WERI-Rb-1 (cell line): ENCODE data around the gene PRPH2.

Experiments used
- DNase-seq: peaks from one replicate; pipeline ENCODE4 v3.0.0-alpha.2; 2020
- H3K27ac ChIP-seq: fragments of 250-450 bp; sonication (Bioruptor Pico); 2 replicates; pipeline ENCODE4 v1.5.1; 2020; ENCODE audit warnings: mild to moderate bottlenecking, moderate library complexity
- H3K27me3 ChIP-seq: fragments of 250-450 bp; sonication (Bioruptor Pico); 2 replicates; pipeline ENCODE4 v1.5.1; 2021; ENCODE audit warnings: mild to moderate bottlenecking, low read depth, moderate library complexity; ENCODE audit not compliant: insufficient read depth, severe bottlenecking
- H3K36me3 ChIP-seq: fragments of 250-450 bp; sonication (Bioruptor Pico); 2 replicates; pipeline ENCODE4 v1.5.1; 2020; ENCODE audit warnings: mild to moderate bottlenecking, moderate library complexity
- H3K4me3 ChIP-seq: 2 replicates; pipeline ENCODE4 v1.5.1; 2011; ENCODE audit warnings: low read depth, mild to moderate bottlenecking, control low read depth, low read length
- H3K9me3 ChIP-seq: fragments of 250-450 bp; sonication (Bioruptor Pico); 2 replicates; pipeline ENCODE4 v1.5.1; 2021; ENCODE audit warnings: mild to moderate bottlenecking, moderate library complexity; ENCODE audit not compliant: severe bottlenecking
- CTCF ChIP-seq: IDR thresholded peaks from 2 replicates; pipeline ENCODE4 v1.5.1; 2011; ENCODE audit warnings: low read depth, mild to moderate bottlenecking, control low read depth, inconsistent platforms, low read length

The PRPH2 gene

GRCh38 chr6:42726026-42726425, 3.6 kb upstream of the PRPH2 start:
- H3K9me3 ChIP-seq, result no peaks in the 10 kb centered on the region
- peak overlapping the region; percentile 76 for H3K27ac ChIP-seq
- H3K27me3 ChIP-seq, result no peaks in the 10 kb centered on the region
- DNase-seq, result no peak
- peak overlapping the region; percentile 60 for H3K4me3 ChIP-seq
- no peak for TF ChIP-seq CTCF
- peaks cover 14% of the 10 kb centered on the region for H3K36me3 ChIP-seq

DNA sequence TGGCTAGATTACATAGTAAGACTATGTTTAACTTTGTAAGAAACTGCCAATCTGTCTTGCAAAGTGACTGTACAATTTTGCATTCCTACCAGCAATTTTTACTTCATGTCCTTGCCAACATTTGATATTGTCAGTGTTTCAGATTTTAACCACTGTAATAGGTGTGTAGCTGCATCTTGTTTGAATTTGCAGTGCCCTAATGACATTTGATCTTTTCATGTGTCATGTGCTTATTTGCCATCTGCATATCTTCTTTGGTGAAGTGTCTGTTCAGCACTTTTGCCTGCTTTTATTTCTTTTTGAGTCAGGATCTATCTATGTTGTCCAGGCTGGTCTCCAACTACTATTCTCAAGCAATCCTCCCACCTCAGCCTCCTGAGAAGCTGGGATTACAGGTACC, 2.4 kb upstream of the PRPH2 start:
- H3K9me3 ChIP-seq, result no peaks in the 10 kb centered on the region
- no peak for DNase-seq
- H3K27me3 ChIP-seq, result no peaks in the 10 kb centered on the region
- H3K27ac ChIP-seq, result no peak overlapping the region
- peaks cover 15% of the 10 kb centered on the region for H3K36me3 ChIP-seq
- no peak for TF ChIP-seq CTCF
- no peak overlapping the region for H3K4me3 ChIP-seq

- peak; percentile 29; the same call in 1 of the 2 replicates for TF ChIP-seq CTCF
- no peak for DNase-seq
- H3K27me3 ChIP-seq, result no peaks in the 10 kb centered on the region
Measured at GRCh38 chr6:42720739-42721138, 1.7 kb downstream of the PRPH2 start.

GRCh38 chr6:42715871-42716270, 6.5 kb downstream of the PRPH2 start:
- Histone ChIP-seq H3K27me3 (no peaks in the 10 kb centered on the region), H3K4me3 (no peak overlapping the region), H3K9me3 (peaks cover 14% of the 10 kb centered on the region), H3K27ac (no peak overlapping the region), H3K36me3 (peaks cover 15% of the 10 kb centered on the region)
- TF ChIP-seq CTCF, result no peak
- no peak for DNase-seq

More at GRCh38 chr6:42720739-42721138, 1.7 kb downstream of the PRPH2 start:
- Histone ChIP-seq H3K9me3 (no peaks in the 10 kb centered on the region), H3K4me3 (no peak overlapping the region), H3K27ac (peak overlapping the region; percentile 54), H3K36me3 (peaks cover 18% of the 10 kb centered on the region)

GRCh38 chr6:42714098-42714761, 8.2 kb downstream of the PRPH2 start:
- Histone ChIP-seq H3K27me3 (no peaks in the 10 kb centered on the region), H3K9me3 (peaks cover 14% of the 10 kb centered on the region), H3K27ac (no peak overlapping the region), H3K36me3 (peaks cover 15% of the 10 kb centered on the region), H3K4me3 (no peak overlapping the region)
- DNase-seq, result no peak
- TF ChIP-seq CTCF, result no peak

GRCh38 chr6:42711930-42712329, 10.5 kb downstream of the PRPH2 start:
- no peak for DNase-seq
- Histone ChIP-seq H3K4me3 (no peak overlapping the region), H3K27ac (no peak overlapping the region; the same call in 1 of the 2 replicates), H3K36me3 (peaks cover 12% of the 10 kb centered on the region), H3K27me3 (no peaks in the 10 kb centered on the region), H3K9me3 (peaks cover 14% of the 10 kb centered on the region)
- no peak for TF ChIP-seq CTCF
